Astrocyte (in vitro differentiated cells and primary cell): Measurements from ENCODE around the gene IGF2R.

Experiments
- CTCF ChIP-seq: IDR thresholded peaks from 2 replicates; pipeline ENCODE4 v1.5.1; 2011; ENCODE audit warnings: low read depth, mild to moderate bottlenecking, inconsistent platforms, low read length, moderate library complexity; ENCODE audit not compliant: insufficient read depth
- EZH2 ChIP-seq: IDR thresholded peaks from 2 replicates; pipeline ENCODE4 v1.6.1; 2012; ENCODE audit warnings: mild to moderate bottlenecking, low read length, inconsistent platforms; ENCODE audit not compliant: insufficient read depth

DNA sequence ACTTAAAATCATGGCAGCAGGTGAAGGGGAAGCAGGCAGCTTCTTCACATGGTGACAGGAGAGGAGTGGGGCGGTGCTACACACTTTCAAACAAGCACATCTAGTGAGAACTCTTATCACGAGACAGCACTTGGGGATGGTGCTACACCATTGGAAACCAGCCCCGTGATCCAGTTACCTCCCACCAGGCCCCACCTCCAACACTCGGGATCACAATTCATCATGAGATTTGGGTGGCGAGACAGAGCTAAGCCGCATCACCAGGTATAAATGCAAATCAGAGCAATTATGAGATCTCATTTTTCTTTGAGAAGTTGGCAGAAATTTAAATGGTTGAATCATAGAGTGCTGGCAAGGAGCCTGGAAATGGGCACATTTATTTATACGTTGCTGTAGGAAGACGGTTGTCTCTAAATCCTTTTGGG lies 31.4 kb downstream of the IGF2R start:
- TF ChIP-seq CTCF (no peak), EZH2 (no peak)
